HepG2 (cell line): Measurements from ENCODE around the gene GPN1. TPM values are rescaled to one million over a fixed set of nuclear protein-coding genes. Genes with fewer than 3 reads are reported as not detected.

Source experiments
- ATAC-seq: fragments of 200-7000 bp; cut with Tn5 transposase; 3 replicates; pipeline ENCODE4 v1.9.1; 2020; ENCODE audit warnings: mild to moderate bottlenecking, moderate library complexity
- BruUV-seq: library from RNA; stranded (reverse); fragments of 400-500 nt; replicated peaks from 2 replicates; lab custom pipeline; 2021; lab: Mats Ljungman, UMichigan
- CTCF ChIA-PET: fragments of 300-600 bp; formaldehyde crosslinking; extraction: SDS; loops from one replicate; lab custom pipeline; 2021; ENCODE audit warnings: low total read pairs, inconsistent platforms, low intra/inter-chr PET ratio; lab: Yijun Ruan, JAX
- POLR2A ChIA-PET: fragments of 350-600 bp; sonication (Branson Sonifier 250); formaldehyde crosslinking; loops from one replicate; lab custom pipeline; 2020; ENCODE audit warnings: antibody characterized with exemption, inconsistent platforms; lab: Yijun Ruan, JAX
- DNase-seq: peaks from one replicate; pipeline ENCODE4 v3.0.0-alpha.2; 2015; ENCODE audit warnings: low spot score
- FAIRE-seq: peaks from 3 replicates; lab custom pipeline; 2011; peaks lifted over from hg19 to GRCh38; lab: Jason Lieb, UNC
- H2AFZ ChIP-seq: one replicate; pipeline ENCODE4 v1.6.1; 2011; ENCODE audit warnings: low read length, inconsistent platforms
- H3K27ac ChIP-seq: fragments of 300-600 bp; 3 replicates; pipeline ENCODE4 v1.8.0; 2011; ENCODE audit warnings: mixed run types, mild to moderate bottlenecking, mixed read lengths, low read length, inconsistent platforms; ENCODE audit not compliant: insufficient read depth; ENCODE audit errors: extremely low read length
- H3K27me3 ChIP-seq, 2 experiments: fragments of 200-600 bp in 1 of 2; 2 replicates in 1 of 2; 3 replicates in 1 of 2; pipeline versions ENCODE4 v1.6.0 to v1.8.0; 2011; ENCODE audit warnings: low read length in 2 of 2, mild to moderate bottlenecking in 2 of 2, moderate library complexity in 2 of 2, inconsistent platforms in 1 of 2; ENCODE audit not compliant: insufficient read depth in 2 of 2, control insufficient read depth in 1 of 2
- H3K36me3 ChIP-seq, 2 experiments: fragments of 200-600 bp in 1 of 2; replicated peaks in 1 of 2; 2 replicates in 1 of 2; 3 replicates in 1 of 2; pipeline versions ENCODE4 v1.5.1 to v1.8.0; 2011; ENCODE audit warnings: low read length in 2 of 2, inconsistent platforms in 1 of 2; ENCODE audit not compliant: insufficient read depth in 2 of 2, control insufficient read depth in 1 of 2
- H3K4me1 ChIP-seq: 2 replicates; pipeline ENCODE4 v1.5.1; 2012; ENCODE audit warnings: low read length, inconsistent platforms; ENCODE audit not compliant: insufficient read depth
- H3K4me2 ChIP-seq: 2 replicates; pipeline ENCODE4 v1.6.0; 2011; ENCODE audit warnings: low read depth, low read length, inconsistent platforms
- H3K4me3 ChIP-seq, 3 experiments: fragments of 200-600 bp in 1 of 3; sonication (generic), shearing (Covaris generic) in 1 of 3; replicated peaks in 1 of 3; 2 replicates each; pipeline ENCODE4 v1.5.1; 2011 to 2016; ENCODE audit warnings: low read length in 3 of 3, inconsistent platforms in 2 of 3, low read depth in 2 of 3, mild to moderate bottlenecking in 2 of 3, control low read depth in 1 of 3, mixed read lengths in 1 of 3; ENCODE audit not compliant: insufficient read depth in 1 of 3
- H3K79me2 ChIP-seq: one replicate; pipeline ENCODE4 v1.6.1; 2011; ENCODE audit warnings: low read length, inconsistent platforms; ENCODE audit not compliant: insufficient read depth
- H3K9ac ChIP-seq: 2 replicates; pipeline ENCODE4 v1.6.0; 2011; ENCODE audit warnings: mild to moderate bottlenecking, low read depth, low read length, inconsistent platforms; ENCODE audit not compliant: insufficient read depth
- H3K9me3 ChIP-seq: 2 replicates; pipeline ENCODE4 v1.5.1; 2012; ENCODE audit warnings: mild to moderate bottlenecking, low read length
- H4K20me1 ChIP-seq: 2 replicates; pipeline ENCODE4 v1.6.0; 2011; ENCODE audit warnings: inconsistent platforms, mild to moderate bottlenecking, low read length, moderate library complexity; ENCODE audit not compliant: insufficient read depth
- FOXM1 ChIP-seq: sonication (generic); formaldehyde crosslinking; IDR thresholded peaks from 2 replicates; pipeline ENCODE4 v1.5.0; 2020; ENCODE audit warnings: missing genetic modification reagents
- NCOA2 ChIP-seq: sonication (generic); formaldehyde crosslinking; IDR thresholded peaks from 2 replicates; pipeline ENCODE4 v1.8.0; 2022; ENCODE audit warnings: inconsistent platforms
- NFIC ChIP-seq: IDR thresholded peaks from 2 replicates; pipeline ENCODE4 v1.6.1; 2012; ENCODE audit warnings: mild to moderate bottlenecking, low read length, inconsistent platforms
- NR1H2 ChIP-seq: sonication (generic); formaldehyde crosslinking; IDR thresholded peaks from 2 replicates; pipeline ENCODE4 v1.8.1; 2022; ENCODE audit warnings: low read depth, missing genetic modification reagents, borderline replicate concordance
- PCBP1 ChIP-seq: fragments of 200-400 bp; formaldehyde crosslinking; IDR thresholded peaks from 2 replicates; pipeline ENCODE4 v1.6.1; 2017; ENCODE audit warnings: mild to moderate bottlenecking, low read depth, low read length, borderline replicate concordance
- SETDB1 ChIP-seq: sonication (generic); formaldehyde crosslinking; IDR thresholded peaks from 2 replicates; pipeline ENCODE4 v1.5.1; 2020; ENCODE audit warnings: missing genetic modification reagents, mild to moderate bottlenecking, borderline replicate concordance
- SMAD3 ChIP-seq: sonication (generic); formaldehyde crosslinking; IDR thresholded peaks from 2 replicates; pipeline ENCODE4 v1.4.0; 2020; ENCODE audit warnings: missing genetic modification reagents
- THYN1 ChIP-seq: sonication (generic); formaldehyde crosslinking; IDR thresholded peaks from 2 replicates; pipeline ENCODE4 v1.8.1; 2023; ENCODE audit warnings: low read depth, mild to moderate bottlenecking, moderate library complexity, missing genetic modification reagents, borderline replicate concordance
- ZNF10 ChIP-seq: sonication (generic); formaldehyde crosslinking; IDR thresholded peaks from 2 replicates; pipeline ENCODE4 v1.4.0; 2020; ENCODE audit warnings: mild to moderate bottlenecking, low read depth, missing genetic modification reagents, borderline replicate concordance
- ZNF224 ChIP-seq: sonication (generic); formaldehyde crosslinking; IDR thresholded peaks from 2 replicates; pipeline ENCODE4 v1.5.0; 2020; ENCODE audit warnings: mild to moderate bottlenecking, missing genetic modification reagents
- ZNF530 ChIP-seq: sonication (generic); formaldehyde crosslinking; IDR thresholded peaks from 2 replicates; pipeline ENCODE4 v1.5.0; 2020; ENCODE audit warnings: low read depth, mild to moderate bottlenecking, missing genetic modification reagents
- ZNF775 ChIP-seq: sonication (generic); formaldehyde crosslinking; IDR thresholded peaks from 2 replicates; pipeline ENCODE4 v1.4.0; 2020; ENCODE audit warnings: missing genetic modification reagents, mild to moderate bottlenecking, moderate library complexity, borderline replicate concordance
- WGBS: methylation state at CpG from one replicate; pipeline ENCODE4 v1.1.6; 2017; ENCODE audit warnings: low lambda C conversion rate; 5-methylcytosine and 5-hydroxymethylcytosine counted together
- in situ Hi-C: cut with HindIII; loops from 2 replicates; pipeline ENCODE4 v1.10.0; 2017; ENCODE audit warnings: low pct_unique_long_range_greater_than_20kb; ENCODE audit not compliant: extremely low pct_ligation_motif_present
- intact Hi-C: fragments of 100-400 bp; cut with micrococcal nuclease; formaldehyde crosslinking; loops from one replicate; pipeline ENCODE4 v1.10.0; 2022; ENCODE audit not compliant: unreplicated experiment
- polyA plus RNA-seq, 8 experiments: library from polyadenylated mRNA; depleted of rRNA in 3 of 8; stranded (reverse) in 7 of 8; unstranded in 1 of 8; fragments of >200 nt; fragmentation: Illumina TruSeq in 4 of 8; extraction: Trizol in 4 of 8; gene quantifications; 2 replicates each; pipeline versions ENCODE4 v1.2.1 to v1.2.3, GENCODE V29; 2011 to 2016; ENCODE audit warnings: low read depth in 4 of 8, missing spikeins in 1 of 8, mixed read lengths in 1 of 8; ENCODE audit not compliant: insufficient read depth in 1 of 8
- total RNA-seq, 5 experiments: library from RNA; depleted of rRNA; stranded (reverse); fragments of >200 nt; fragmentation: Illumina TruSeq; extraction: Trizol; gene quantifications; 2 replicates each; pipeline ENCODE4 v1.2.3, GENCODE V29; 2016; ENCODE audit warnings: low read depth in 1 of 5
- TF ChIP-seq, protein P1 (sequence below): sonication (generic); formaldehyde crosslinking; IDR thresholded peaks from 2 replicates; pipeline ENCODE4 v1.5.1; 2020; ENCODE audit warnings: missing genetic modification reagents, mild to moderate bottlenecking, borderline replicate concordance
- TF ChIP-seq, protein P2 (sequence below): sonication (generic); formaldehyde crosslinking; IDR thresholded peaks from 2 replicates; pipeline ENCODE4; 2020; ENCODE audit warnings: missing genetic modification reagents, mild to moderate bottlenecking, borderline replicate concordance
- TF ChIP-seq, protein P3 (sequence below): sonication (generic); formaldehyde crosslinking; IDR thresholded peaks from 2 replicates; pipeline ENCODE4 v1.4.0; 2020; ENCODE audit warnings: missing genetic modification reagents

Gene GPN1
- total and polyA plus RNA-seq, 2 of the 13 experiments (the other 11 are each of a cell fraction or from before 2014, with no cell fraction given), result 54.5 to 62.7 TPM

DNA sequence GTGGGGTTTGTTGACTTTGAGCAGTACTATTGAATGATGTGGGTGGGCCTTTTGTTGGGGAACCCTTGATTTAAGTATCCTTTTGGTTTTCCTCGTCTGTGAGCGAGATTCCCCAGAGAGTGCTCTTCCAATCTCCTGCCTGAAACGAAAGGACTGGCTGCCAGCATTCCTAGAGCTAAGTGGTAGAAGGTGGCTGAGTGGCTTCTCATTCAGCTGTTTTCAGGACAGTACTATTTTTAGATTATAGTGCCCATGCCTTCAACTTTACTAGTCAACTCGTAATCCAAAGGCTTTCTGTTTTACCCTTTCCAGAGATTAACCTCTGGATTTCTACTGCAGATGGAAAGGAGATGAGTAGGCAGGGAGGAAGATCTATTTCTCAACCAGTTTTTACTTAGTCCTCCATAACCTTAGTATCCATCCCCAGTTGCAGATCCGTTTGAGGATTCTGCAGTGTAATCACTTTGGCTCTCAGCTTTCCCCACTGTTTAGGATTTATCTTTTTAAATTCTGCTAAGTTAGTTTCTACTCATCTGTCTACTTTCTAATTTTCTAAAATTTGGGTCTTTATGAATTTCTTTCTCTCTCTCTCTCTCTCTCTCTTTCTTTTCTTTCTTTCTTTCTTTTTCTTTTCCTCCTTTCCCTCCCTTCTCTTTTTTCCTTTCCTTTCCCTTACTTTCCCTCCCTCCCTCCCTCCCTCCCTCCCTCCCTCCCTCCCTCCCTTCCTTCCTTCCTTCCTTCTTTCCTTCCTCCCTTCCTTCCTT lies 44.1 kb downstream of the GPN1 start:
- ATAC-seq (no peak), FAIRE-seq (no peak), DNase-seq (no peak)
- no peak overlapping the region for H3K4me3 ChIP-seq
- H3K4me2 ChIP-seq, result no peak overlapping the region
- H3K79me2 ChIP-seq, result no peaks in the 10 kb centered on the region
- in situ Hi-C loops (no loop called here), intact Hi-C loops (no loop called here)
- H4K20me1 ChIP-seq, result no peaks in the 10 kb centered on the region
- no TSS peak for BruUV-seq
- CTCF ChIA-PET, result no interaction called here
- no peak overlapping the region for H2AFZ ChIP-seq
- POLR2A ChIA-PET, result no interaction called here
- no peaks in the 10 kb centered on the region for H3K9me3 ChIP-seq
- H3K27me3 ChIP-seq, result no peaks in the 10 kb centered on the region
- H3K36me3 ChIP-seq, result peaks cover 26 to 71% of the 10 kb centered on the region in 2 experiments
- no peaks in the 10 kb centered on the region for H3K4me1 ChIP-seq
- TF ChIP-seq ZNF530 (no peak), NCOA2 (no peak), FOXM1 (CRISPR knock-in tag) (no peak), ZNF10 (no peak), SMAD3 (CRISPR knock-in tag) (no peak), THYN1 (CRISPR knock-in tag) (no peak), PCBP1 (no peak), ZNF775 (no peak), ZNF224 (CRISPR knock-in tag) (no peak), NR1H2 (CRISPR knock-in tag) (no peak), NFIC (no peak), SETDB1 (CRISPR knock-in tag) (no peak)
- TF ChIP-seq, protein P1, sequence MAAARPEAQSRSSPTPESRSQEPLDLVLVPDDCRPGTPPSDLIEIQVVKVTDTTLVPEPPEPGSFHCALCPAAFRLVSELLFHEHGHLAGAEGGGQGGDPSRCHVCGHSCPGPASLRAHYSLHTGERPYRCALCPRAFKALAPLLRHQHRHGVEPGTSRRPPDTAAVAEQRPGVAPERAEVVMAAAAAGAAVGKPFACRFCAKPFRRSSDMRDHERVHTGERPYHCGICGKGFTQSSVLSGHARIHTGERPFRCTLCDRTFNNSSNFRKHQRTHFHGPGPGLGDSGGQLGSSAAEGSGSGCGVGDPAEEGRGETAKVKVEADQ (CRISPR knock-in tag), result no peak
- TF ChIP-seq, protein P2, sequence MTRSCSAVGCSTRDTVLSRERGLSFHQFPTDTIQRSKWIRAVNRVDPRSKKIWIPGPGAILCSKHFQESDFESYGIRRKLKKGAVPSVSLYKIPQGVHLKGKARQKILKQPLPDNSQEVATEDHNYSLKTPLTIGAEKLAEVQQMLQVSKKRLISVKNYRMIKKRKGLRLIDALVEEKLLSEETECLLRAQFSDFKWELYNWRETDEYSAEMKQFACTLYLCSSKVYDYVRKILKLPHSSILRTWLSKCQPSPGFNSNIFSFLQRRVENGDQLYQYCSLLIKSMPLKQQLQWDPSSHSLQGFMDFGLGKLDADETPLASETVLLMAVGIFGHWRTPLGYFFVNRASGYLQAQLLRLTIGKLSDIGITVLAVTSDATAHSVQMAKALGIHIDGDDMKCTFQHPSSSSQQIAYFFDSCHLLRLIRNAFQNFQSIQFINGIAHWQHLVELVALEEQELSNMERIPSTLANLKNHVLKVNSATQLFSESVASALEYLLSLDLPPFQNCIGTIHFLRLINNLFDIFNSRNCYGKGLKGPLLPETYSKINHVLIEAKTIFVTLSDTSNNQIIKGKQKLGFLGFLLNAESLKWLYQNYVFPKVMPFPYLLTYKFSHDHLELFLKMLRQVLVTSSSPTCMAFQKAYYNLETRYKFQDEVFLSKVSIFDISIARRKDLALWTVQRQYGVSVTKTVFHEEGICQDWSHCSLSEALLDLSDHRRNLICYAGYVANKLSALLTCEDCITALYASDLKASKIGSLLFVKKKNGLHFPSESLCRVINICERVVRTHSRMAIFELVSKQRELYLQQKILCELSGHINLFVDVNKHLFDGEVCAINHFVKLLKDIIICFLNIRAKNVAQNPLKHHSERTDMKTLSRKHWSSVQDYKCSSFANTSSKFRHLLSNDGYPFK (CRISPR knock-in tag), result no peak
- TF ChIP-seq, protein P3, sequence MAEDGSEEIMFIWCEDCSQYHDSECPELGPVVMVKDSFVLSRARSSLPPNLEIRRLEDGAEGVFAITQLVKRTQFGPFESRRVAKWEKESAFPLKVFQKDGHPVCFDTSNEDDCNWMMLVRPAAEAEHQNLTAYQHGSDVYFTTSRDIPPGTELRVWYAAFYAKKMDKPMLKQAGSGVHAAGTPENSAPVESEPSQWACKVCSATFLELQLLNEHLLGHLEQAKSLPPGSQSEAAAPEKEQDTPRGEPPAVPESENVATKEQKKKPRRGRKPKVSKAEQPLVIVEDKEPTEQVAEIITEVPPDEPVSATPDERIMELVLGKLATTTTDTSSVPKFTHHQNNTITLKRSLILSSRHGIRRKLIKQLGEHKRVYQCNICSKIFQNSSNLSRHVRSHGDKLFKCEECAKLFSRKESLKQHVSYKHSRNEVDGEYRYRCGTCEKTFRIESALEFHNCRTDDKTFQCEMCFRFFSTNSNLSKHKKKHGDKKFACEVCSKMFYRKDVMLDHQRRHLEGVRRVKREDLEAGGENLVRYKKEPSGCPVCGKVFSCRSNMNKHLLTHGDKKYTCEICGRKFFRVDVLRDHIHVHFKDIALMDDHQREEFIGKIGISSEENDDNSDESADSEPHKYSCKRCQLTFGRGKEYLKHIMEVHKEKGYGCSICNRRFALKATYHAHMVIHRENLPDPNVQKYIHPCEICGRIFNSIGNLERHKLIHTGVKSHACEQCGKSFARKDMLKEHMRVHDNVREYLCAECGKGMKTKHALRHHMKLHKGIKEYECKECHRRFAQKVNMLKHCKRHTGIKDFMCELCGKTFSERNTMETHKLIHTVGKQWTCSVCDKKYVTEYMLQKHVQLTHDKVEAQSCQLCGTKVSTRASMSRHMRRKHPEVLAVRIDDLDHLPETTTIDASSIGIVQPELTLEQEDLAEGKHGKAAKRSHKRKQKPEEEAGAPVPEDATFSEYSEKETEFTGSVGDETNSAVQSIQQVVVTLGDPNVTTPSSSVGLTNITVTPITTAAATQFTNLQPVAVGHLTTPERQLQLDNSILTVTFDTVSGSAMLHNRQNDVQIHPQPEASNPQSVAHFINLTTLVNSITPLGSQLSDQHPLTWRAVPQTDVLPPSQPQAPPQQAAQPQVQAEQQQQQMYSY (CRISPR knock-in tag), result no peak
- H3K27ac ChIP-seq, result no peak overlapping the region
- H3K9ac ChIP-seq, result no peak overlapping the region
- 96% methylated on average over 5 of the region's 5 CpGs for WGBS
